Peyer's patch (tissue), 4 donors: ENCODE results near the gene TEAD3.

Source experiments
- CTCF ChIP-seq, 6 experiments: fragments of 450-650 bp in 4 of 6; fragments of 200-600 bp in 2 of 6; sonication (generic) in 1 of 6; IDR thresholded peaks; one replicate each; pipeline ENCODE4 v1.5.1; 2017 to 2019; ENCODE audit warnings: antibody characterized with exemption in 6 of 6, mild to moderate bottlenecking in 3 of 6, moderate library complexity in 1 of 6
- POLR2A ChIP-seq, 2 donors: fragments of 450-650 bp; IDR thresholded peaks; one replicate each; pipeline ENCODE4 v1.5.1; 2017; ENCODE audit warnings: antibody characterized with exemption in 2 of 2, mild to moderate bottlenecking in 2 of 2, moderate library complexity in 2 of 2

- TF ChIP-seq CTCF (IDR thresholded peaks at IDR 0.05) (no peak), POLR2A (IDR thresholded peaks at IDR 0.05) (no peak)
These were observed 9.1 kb upstream of the TEAD3 start for GRCh38 chr6:35505999-35506412.
